GM19455 (cell line): ENCODE data around the gene LRIG3.
"Not testable (repeated sequence)": the region's sequence is repeated elsewhere in the genome, so short reads cannot be mapped to it uniquely, and the experiment has no call there.

Experiments used
- ATAC-seq: cut with Tn5 transposase; IDR thresholded peaks from one replicate; pipeline ENCODE4 v1.9.1; 2021; ENCODE audit not compliant: unreplicated experiment

Gene LRIG3

GRCh38 chr12:58920102-58920960, at the start of gene LRIG3:
TSS of gene LRIG3 (minus strand) at chr12:58920504. CDS start at chr12:58920235, 269 bp downstream.
- ATAC-seq = peak; percentile 90

DNA sequence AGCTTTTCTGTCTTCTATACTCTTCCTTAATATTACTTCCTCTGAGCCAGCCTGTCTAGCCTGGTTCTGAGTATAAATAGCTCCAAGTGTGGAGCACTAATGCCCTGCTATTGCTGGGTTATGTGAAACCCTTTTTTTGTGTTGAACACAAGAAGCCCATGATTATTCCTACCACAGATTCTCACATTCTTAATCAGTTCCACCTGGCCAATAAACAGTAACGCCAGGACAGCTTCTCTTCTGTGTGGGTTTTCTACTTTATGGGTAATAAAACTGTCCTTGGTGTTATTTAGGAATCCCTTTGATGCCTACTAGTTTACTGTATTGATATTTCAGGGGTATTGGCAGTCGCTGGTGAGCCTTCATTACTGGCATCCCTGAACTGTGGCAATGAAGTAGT, 48.9 kb upstream of the LRIG3 start:
- ATAC-seq = no peak

DNA sequence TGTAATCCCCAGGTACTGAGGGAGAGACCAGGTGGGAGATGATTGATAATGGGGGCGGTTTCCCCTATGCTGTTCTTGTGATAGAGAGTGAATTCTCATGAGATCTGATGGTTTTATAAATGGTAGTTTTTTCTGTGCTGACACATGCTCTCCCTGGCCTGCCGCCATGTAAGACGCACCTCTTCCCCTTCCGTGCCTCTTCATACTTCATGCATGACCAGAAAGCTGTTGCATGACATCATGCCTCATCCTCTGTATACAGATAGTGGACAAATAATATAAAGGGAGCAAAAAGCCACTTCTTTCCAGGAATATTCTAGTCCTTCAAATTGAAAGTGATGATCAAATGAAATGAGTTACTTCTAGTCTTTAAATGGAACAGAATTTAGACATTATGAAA, 47.3 kb upstream of the LRIG3 start:
- ATAC-seq = no peak

- ATAC-seq = no peak
Observed at GRCh38 chr12:58966939-58967338, 46.6 kb upstream of the LRIG3 start.

DNA sequence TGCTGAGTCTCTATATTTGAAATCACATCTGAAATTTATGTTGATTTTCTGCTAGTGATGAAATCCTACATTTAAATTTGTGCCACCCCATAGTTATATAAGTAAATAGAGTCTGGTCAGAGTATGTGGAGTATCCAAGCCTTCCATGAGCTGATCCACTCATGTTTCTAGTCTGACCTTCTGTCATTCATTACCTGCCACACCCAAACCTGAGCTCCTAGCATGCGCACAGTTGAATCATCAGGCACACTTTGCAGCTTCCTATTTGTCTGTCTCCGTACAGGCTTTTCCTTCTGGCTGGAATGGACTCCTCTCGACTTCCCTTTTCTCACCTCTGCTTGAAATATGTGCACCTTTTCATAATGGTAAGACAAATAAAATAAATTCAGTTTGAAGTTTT, 45.3 kb upstream of the LRIG3 start:
- no peak for ATAC-seq

GRCh38 chr12:58963844-58964243, 43.5 kb upstream of the LRIG3 start:
- no peak for ATAC-seq

DNA sequence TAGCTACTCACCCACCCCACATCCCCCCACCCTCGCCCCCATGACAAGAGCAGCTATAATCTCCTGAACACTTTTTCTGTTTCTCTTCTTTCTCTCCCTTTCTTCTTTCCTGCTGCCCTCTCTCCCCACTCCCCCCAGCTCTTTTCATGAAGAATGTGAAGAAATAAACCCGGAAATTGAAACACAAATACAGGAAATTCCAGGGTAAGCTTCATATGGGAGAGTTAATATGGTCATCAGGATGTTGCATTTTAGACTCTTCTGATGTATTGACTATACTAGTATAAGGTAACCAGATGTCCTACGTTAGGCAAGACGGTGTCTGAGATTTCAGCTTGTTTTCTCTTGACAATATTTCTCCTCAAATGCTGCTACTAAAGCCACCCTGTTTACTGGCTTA, 41.6 kb upstream of the LRIG3 start:
- ATAC-seq = no peak

GRCh38 chr12:58961166-58961565, 40.9 kb upstream of the LRIG3 start:
- no peak for ATAC-seq

DNA sequence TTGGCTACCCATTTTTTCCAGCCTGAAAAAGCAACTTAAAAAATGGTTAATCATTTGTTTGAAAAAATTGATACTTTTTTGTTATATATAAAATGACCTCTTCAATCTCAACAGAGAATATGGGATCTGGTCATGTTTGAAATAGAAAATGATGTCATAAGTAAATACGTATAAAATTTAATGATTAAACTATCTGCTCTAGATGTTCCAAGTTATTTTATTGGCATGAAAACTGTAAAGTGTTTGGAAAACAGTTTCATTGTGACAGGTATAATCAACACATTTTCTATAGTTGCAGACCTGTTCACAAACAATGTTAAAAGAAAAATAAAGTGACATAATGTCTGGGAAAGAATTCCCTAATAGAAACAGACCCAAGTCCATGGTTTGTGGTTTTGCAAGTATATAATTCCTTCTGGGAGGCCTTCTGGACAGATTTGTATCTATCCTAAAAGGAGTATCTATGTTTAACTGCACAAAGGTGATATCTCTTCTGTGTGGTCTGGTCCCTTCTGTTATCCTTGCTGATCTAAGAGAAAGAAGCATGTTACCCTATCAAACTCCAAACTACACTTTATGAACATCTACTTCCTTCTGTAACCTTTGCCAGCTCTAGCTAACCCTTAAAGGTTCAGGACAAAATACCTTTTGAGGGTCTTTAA, 39.5 kb upstream of the LRIG3 start:
- ATAC-seq = no peak

GRCh38 chr12:58957298-58957697, 37.0 kb upstream of the LRIG3 start:
- ATAC-seq = no peak

- no peak for ATAC-seq
Observed at GRCh38 chr12:58955849-58956248, 35.5 kb upstream of the LRIG3 start.

- no peak for ATAC-seq
Observed at GRCh38 chr12:58954002-58954401, 33.7 kb upstream of the LRIG3 start.

- ATAC-seq = no peak
Observed at GRCh38 chr12:58950739-58951100, 30.4 kb upstream of the LRIG3 start.

GRCh38 chr12:58949954-58950738, 29.8 kb upstream of the LRIG3 start:
- not testable (repeated sequence) for ATAC-seq

DNA sequence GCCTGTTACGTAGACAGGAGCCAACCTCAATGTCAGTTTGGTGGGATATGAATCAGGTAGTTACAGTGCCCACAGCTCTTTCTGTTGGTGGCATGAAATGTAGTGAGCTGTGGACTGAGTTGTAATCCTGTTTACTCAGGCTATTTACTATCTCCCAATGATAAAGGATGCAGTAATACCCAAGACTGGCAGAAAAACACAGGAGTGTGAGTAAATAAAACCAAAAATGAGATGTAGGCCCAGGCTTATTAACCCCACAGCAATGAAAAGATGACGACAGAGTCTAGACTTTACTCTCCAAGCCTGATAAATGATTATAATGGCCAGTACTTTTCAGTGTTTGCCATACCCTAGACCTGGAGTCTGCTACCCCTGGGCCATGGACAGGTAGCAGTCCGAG, 22.8 kb upstream of the LRIG3 start:
- ATAC-seq = no peak

GRCh38 chr12:58942345-58942744, 22.0 kb upstream of the LRIG3 start:
- ATAC-seq = no peak

DNA sequence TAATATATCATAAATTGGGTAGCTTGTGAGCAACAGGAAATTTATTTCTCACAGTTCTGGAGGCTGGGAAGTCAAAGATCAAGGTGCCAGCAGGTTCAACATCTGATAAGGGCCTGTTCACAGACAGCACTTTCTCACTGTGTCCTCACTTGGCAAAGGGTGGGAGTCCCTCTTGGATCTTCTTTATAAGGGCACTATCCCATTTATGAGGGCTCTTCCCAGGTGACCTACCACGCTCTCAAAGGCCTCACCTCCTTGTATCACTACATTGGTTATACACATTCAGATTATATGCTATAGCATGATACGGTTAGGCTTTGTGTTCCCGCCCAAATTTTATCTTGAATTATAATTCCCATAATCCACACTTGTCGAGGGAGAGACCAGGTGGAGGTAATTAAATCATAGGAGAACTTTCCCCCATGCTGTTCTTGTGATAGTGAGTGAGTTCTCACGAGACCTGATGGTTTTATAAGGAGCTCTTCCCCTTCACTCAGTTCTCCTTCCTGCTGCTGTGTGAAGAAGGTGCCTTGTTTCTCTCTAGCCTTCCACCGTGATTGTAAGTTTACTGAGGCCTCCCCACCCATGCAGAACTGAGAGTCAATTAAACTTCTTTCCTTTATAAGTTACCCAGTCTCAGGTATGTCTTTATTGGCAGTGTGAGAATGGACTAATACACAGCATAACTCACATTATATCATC, 19.2 kb upstream of the LRIG3 start:
- no peak for ATAC-seq

GRCh38 chr12:58938440-58938839, 18.1 kb upstream of the LRIG3 start:
- no peak for ATAC-seq

DNA sequence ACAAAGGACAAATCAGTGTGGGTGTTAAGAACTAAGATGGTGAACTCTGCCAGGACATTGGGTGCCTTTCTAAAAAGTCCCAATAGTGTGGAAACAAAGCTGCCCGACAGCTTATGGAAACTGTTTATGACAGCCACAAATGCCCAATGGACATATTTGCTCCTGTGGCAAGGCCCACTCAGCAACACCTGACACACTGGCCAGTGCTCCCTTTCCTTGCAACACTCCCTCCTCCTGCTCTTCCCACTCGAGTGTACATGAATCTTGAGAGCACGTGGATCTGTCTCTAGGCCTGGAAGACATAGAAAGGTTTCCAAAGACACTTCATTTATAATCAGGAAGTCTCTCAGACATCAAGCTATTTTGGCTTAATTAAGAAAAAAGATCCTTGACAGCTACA, 14.2 kb upstream of the LRIG3 start:
- no peak for ATAC-seq

- ATAC-seq = no peak
Observed at GRCh38 chr12:58932806-58933681, 12.7 kb upstream of the LRIG3 start.
